Fibroblast of the aortic adventitia (primary cell): ENCODE data around the gene DDI1. TPM values are rescaled to one million over a fixed set of nuclear protein-coding genes. Genes with fewer than 3 reads are reported as not detected.
"Not testable (repeated sequence)": the region's sequence is repeated elsewhere in the genome, so short reads cannot be mapped to it uniquely, and the experiment has no call there.

Experiments
- DNase-seq: peaks from one replicate; pipeline ENCODE4 v3.0.0-alpha.2; 2010; ENCODE audit warnings: low read depth
- H3K4me3 ChIP-seq: 2 replicates; pipeline ENCODE4 v1.5.1; 2011; ENCODE audit warnings: low read depth, mild to moderate bottlenecking, control low read depth, low read length, moderate library complexity
- CTCF ChIP-seq: IDR thresholded peaks from 2 replicates; pipeline ENCODE4 v1.5.1; 2011; ENCODE audit warnings: mild to moderate bottlenecking, low read length, control low read depth, inconsistent platforms; ENCODE audit not compliant: insufficient read depth
- total RNA-seq: library from RNA; depleted of rRNA; stranded (reverse); fragments of >200 nt; gene quantifications from 2 replicates; pipeline ENCODE4 v1.2.3, GENCODE V29; 2012; ENCODE audit warnings: low replicate concordance

The DDI1 gene
- total RNA-seq, 1 donor: not detected

- peak; percentile 52 for DNase-seq
- no peak overlapping the region for H3K4me3 ChIP-seq
- no peak for TF ChIP-seq CTCF
These were observed 2.9 kb upstream of the DDI1 start for GRCh38 chr11:104033561-104033960.

GRCh38 chr11:104036995-104037394 is 555 bp downstream of the DDI1 start:
- no peak overlapping the region for H3K4me3 ChIP-seq
- no peak for TF ChIP-seq CTCF
- DNase-seq: no peak

GRCh38 chr11:104041792-104042191 is 5.4 kb downstream of the DDI1 start:
- no peak for TF ChIP-seq CTCF
- DNase-seq: no peak
- H3K4me3 ChIP-seq: no peak overlapping the region

- peak; percentile 10 for DNase-seq
- no peak for TF ChIP-seq CTCF
- H3K4me3 ChIP-seq: no peak overlapping the region
These were observed 6.7 kb downstream of the DDI1 start for GRCh38 chr11:104043142-104043541.

- peak; percentile 70 for DNase-seq
- H3K4me3 ChIP-seq: no peak overlapping the region
- no peak for TF ChIP-seq CTCF
These were observed 7.3 kb downstream of the DDI1 start for GRCh38 chr11:104043678-104044239.

GRCh38 chr11:104046331-104046730 is 9.9 kb downstream of the DDI1 start:
- no peak for TF ChIP-seq CTCF
- no peak overlapping the region for H3K4me3 ChIP-seq
- no peak for DNase-seq

- not testable (repeated sequence) for H3K4me3 ChIP-seq, DNase-seq
These were observed 10.4 kb downstream of the DDI1 start for GRCh38 chr11:104046858-104047257.

GRCh38 chr11:104049116-104049515 is 12.7 kb downstream of the DDI1 start:
- no peak for TF ChIP-seq CTCF
- no peak for DNase-seq
- no peak overlapping the region for H3K4me3 ChIP-seq
